Neutrophil (primary cell): ENCODE measurements around the gene SLC38A1.
"Not testable (repeated sequence)": the region's sequence is repeated elsewhere in the genome, so short reads cannot be mapped to it uniquely, and the experiment has no call there.

Source experiments
- H3K27ac ChIP-seq: fragments of 200-600 bp; sonication (generic); 2 replicates; pipeline ENCODE4 v1.5.1; 2016; ENCODE audit warnings: mild to moderate bottlenecking, moderate library complexity
- H3K27me3 ChIP-seq: fragments of 200-600 bp; sonication (generic); 2 replicates; pipeline ENCODE4 v1.6.0; 2016; ENCODE audit warnings: mild to moderate bottlenecking
- H3K36me3 ChIP-seq: fragments of 200-600 bp; sonication (generic); 2 replicates; pipeline ENCODE4 v1.5.1; 2017
- H3K4me1 ChIP-seq, 2 experiments: fragments of 200-600 bp in 1 of 2; sonication (generic) in 1 of 2; 1 replicate in 1 of 2; 2 replicates in 1 of 2; pipeline versions ENCODE4 v1.5.1 to v1.6.1; 2013 to 2016; ENCODE audit warnings: low read depth in 1 of 2, low read length in 1 of 2, mild to moderate bottlenecking in 1 of 2, moderate library complexity in 1 of 2; ENCODE audit not compliant: control insufficient read depth in 1 of 2, insufficient read depth in 1 of 2
- H3K4me3 ChIP-seq, 2 experiments: fragments of 200-600 bp in 1 of 2; sonication (generic) in 1 of 2; 1 replicate in 1 of 2; 2 replicates in 1 of 2; pipeline ENCODE4 v1.5.1; 2013 to 2016; ENCODE audit warnings: low read depth in 1 of 2, low read length in 1 of 2, mild to moderate bottlenecking in 1 of 2, moderate library complexity in 1 of 2
- H3K9me3 ChIP-seq: fragments of 200-600 bp; sonication (generic); 2 replicates; pipeline ENCODE4 v1.5.1; 2016
- TF ChIP-seq, protein P1 (sequence below): fragments of 200-600 bp; sonication (generic); IDR thresholded peaks from 2 replicates; pipeline ENCODE4 v1.5.1; 2016; ENCODE audit warnings: antibody characterized with exemption

SLC38A1 gene

DNA sequence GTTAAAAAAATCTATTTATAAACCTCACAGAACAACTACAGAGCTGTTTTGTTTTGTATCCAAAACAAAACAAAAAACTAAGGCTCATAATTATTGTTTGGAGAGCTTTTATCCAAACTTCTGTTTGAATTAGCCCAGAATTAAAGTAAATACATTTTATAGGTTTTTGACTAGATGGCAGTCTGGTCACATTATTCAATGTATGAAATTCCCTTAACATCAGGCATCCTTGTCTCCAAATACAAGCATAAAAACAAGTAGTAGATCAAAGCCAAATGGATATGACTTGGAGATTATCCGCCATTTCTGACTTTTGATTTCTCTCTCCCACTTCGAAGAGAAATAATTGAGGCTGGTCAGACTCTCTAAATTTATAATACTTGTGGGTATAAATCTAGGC lies 63.5 kb downstream of the SLC38A1 start:
- Histone ChIP-seq H3K9me3 (no peaks in the 10 kb centered on the region), H3K36me3 (peaks cover 19% of the 10 kb centered on the region), H3K27me3 (no peaks in the 10 kb centered on the region), H3K4me1 (no peaks in the 10 kb centered on the region), H3K27ac (no peak overlapping the region), H3K4me3 (no peak overlapping the region)
- TF ChIP-seq, protein P1, sequence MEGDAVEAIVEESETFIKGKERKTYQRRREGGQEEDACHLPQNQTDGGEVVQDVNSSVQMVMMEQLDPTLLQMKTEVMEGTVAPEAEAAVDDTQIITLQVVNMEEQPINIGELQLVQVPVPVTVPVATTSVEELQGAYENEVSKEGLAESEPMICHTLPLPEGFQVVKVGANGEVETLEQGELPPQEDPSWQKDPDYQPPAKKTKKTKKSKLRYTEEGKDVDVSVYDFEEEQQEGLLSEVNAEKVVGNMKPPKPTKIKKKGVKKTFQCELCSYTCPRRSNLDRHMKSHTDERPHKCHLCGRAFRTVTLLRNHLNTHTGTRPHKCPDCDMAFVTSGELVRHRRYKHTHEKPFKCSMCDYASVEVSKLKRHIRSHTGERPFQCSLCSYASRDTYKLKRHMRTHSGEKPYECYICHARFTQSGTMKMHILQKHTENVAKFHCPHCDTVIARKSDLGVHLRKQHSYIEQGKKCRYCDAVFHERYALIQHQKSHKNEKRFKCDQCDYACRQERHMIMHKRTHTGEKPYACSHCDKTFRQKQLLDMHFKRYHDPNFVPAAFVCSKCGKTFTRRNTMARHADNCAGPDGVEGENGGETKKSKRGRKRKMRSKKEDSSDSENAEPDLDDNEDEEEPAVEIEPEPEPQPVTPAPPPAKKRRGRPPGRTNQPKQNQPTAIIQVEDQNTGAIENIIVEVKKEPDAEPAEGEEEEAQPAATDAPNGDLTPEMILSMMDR: no peak

DNA sequence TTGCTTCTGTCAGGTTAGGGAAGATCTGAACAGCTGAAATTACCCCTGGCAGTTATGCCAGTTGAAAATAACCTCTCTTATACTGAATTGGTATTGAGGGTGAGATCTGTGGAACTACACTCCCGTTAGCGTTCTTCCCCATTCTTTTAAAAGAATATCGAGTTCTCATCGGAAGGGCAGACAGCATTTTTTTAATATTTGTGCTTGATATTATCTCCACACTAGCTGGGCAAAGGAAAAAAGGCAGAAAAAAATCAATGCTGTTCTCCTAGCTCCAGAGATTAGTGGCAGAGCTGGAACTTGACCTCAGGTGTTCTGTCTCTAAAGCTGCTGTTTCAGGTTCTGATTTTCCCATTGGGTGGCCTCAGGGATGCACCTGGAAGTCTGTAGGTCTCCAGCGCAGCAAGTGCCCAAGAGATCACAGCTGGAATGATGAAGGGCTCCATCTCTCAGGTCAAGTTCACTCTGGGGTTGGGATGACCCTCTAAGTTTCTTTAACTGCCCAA lies 67.5 kb downstream of the SLC38A1 start:
- no peaks in the 10 kb centered on the region for H3K4me1 ChIP-seq
- TF ChIP-seq, protein P1: no peak
- no peak overlapping the region for H3K4me3 ChIP-seq
- no peaks in the 10 kb centered on the region for H3K9me3 ChIP-seq
- no peak overlapping the region for H3K27ac ChIP-seq
- H3K36me3 ChIP-seq: peaks cover 40% of the 10 kb centered on the region
- no peaks in the 10 kb centered on the region for H3K27me3 ChIP-seq

DNA sequence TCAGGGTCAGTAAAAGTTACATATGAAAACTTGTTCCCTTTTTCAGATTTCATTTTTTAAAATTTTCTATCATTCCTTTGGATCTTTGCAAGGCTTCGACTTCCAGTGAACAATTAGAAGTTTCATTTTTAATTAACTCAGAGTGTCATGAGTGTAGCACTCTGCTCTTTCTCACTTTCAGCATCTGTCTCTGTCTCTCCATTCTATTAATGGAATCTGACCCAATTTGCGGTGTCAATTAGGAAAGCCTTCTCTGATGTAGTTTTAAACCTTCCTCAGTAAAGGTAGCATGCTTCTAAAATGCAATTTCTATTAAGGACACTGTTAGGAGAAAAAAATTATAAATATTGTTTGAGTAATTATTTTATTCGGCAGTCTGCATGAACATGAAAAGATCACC lies 68.3 kb downstream of the SLC38A1 start:
- TF ChIP-seq, protein P1: no peak
- H3K27me3 ChIP-seq: no peaks in the 10 kb centered on the region
- no peak overlapping the region for H3K27ac ChIP-seq
- no peak overlapping the region for H3K4me3 ChIP-seq
- no peaks in the 10 kb centered on the region for H3K9me3 ChIP-seq
- H3K36me3 ChIP-seq: peaks cover 48% of the 10 kb centered on the region
- no peaks in the 10 kb centered on the region for H3K4me1 ChIP-seq

DNA sequence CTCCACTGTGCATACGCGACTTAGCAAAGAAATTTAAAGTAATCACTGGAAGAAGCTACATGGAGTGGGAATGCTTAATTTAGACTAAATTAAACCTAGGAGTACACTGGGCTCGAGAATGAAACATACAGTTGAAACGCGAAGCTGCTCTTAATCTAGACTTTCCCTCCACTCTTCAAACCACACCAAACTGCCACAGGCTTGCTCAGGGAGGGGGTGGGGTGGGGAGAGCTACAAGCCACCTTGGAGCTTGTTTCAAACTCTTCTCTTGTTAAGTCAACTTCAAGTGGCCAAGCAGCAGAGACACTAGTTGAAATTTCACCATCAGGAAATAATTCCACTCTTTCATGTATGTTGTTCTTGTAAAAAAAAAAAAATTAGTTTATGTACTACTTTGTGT lies 69.9 kb downstream of the SLC38A1 start:
- no peak overlapping the region for H3K27ac ChIP-seq
- H3K4me1 ChIP-seq: no peaks in the 10 kb centered on the region
- peaks cover 53% of the 10 kb centered on the region for H3K36me3 ChIP-seq
- H3K9me3 ChIP-seq: no peaks in the 10 kb centered on the region
- TF ChIP-seq, protein P1: no peak
- no peaks in the 10 kb centered on the region for H3K27me3 ChIP-seq
- no peak overlapping the region for H3K4me3 ChIP-seq

DNA sequence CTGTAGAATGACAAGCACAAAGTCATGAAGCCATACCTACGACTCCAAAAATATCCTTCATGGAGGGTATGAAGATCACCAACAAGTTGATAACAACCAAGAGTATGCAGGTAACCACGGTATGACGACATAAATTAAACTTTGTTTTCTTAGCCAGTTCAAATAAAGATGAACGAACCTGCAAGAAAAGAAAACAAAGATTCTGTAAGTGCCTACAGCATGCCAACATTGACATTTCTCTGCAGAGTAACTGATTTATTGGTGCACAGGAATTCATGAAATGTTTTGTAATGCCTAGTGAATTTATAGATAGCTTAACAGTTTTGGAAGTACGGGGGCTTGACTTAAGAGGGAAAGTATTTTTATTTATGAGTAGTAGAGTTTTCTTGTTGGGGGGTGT lies 71.0 kb downstream of the SLC38A1 start:
- no peaks in the 10 kb centered on the region for H3K9me3 ChIP-seq
- TF ChIP-seq, protein P1: no peak
- no peaks in the 10 kb centered on the region for H3K27me3 ChIP-seq
- no peak overlapping the region for H3K4me3 ChIP-seq
- H3K4me1 ChIP-seq: no peaks in the 10 kb centered on the region
- H3K36me3 ChIP-seq: peaks cover 44% of the 10 kb centered on the region
- H3K27ac ChIP-seq: no peak overlapping the region

DNA sequence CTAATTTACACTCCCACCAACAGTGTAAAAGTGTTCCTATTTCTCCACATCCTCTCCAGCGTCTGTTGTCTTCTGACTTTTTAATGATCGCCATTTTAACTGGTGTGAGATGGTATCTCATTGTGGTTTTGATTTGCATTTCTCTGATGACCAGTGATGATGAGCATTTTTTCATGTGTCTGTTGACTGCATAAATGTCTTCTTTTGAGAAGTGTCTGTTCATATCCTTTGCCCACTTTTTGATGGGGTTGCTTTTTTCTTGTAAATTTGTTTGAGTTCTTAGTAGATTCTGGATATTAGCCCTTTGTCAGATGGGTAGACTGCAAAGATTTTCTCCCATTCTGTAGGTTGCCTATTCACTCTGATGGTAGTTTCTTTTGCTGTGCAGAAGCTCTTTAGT lies 78.3 kb downstream of the SLC38A1 start:
- not testable (repeated sequence) for H3K4me1 ChIP-seq, H3K4me3 ChIP-seq, H3K27ac ChIP-seq, H3K27me3 ChIP-seq, H3K36me3 ChIP-seq, H3K9me3 ChIP-seq
